K562 (cell line): Measurements from ENCODE around the gene NTN1. TPM values are rescaled to one million over a fixed set of nuclear protein-coding genes. Genes with fewer than 3 reads are reported as not detected.

ENCODE experiments used
- ATAC-seq: fragments of 200-7000 bp; cut with Tn5 transposase; 3 replicates; pipeline ENCODE4 v1.9.1; 2020; ENCODE audit warnings: moderate library complexity
- BruUV-seq: library from RNA; stranded (reverse); fragments of 400-500 nt; replicated peaks from 2 replicates; lab custom pipeline; 2021; lab: Mats Ljungman, UMichigan
- CTCF ChIA-PET: fragments of 300-600 bp; formaldehyde crosslinking; extraction: SDS; loops from one replicate; lab custom pipeline; 2021; ENCODE audit warnings: low intra/inter-chr PET ratio; lab: Yijun Ruan, JAX
- POLR2A ChIA-PET: fragments of 300-600, 350-650 bp; sonication (Branson Sonifier 250); formaldehyde crosslinking; extraction: SDS; loops from one replicate; lab custom pipeline; 2021; ENCODE audit warnings: antibody characterized with exemption, inconsistent platforms; lab: Yijun Ruan, JAX
- DNase-seq, 4 experiments: peaks; one replicate each; pipeline versions ENCODE4 v3.0.0 to v3.0.0-alpha.2; 2011 to 2018; ENCODE audit warnings: low spot score in 3 of 4, mixed read lengths in 3 of 4; ENCODE audit errors: extremely low read depth in 1 of 4
- FAIRE-seq: peaks from 2 replicates; lab custom pipeline; 2011; peaks lifted over from hg19 to GRCh38; lab: Jason Lieb, UNC
- H2AFZ ChIP-seq: 2 replicates; pipeline ENCODE4 v1.6.0; 2011; ENCODE audit warnings: low read depth, low read length, control low read depth, inconsistent platforms
- H3K27ac ChIP-seq: fragments of 200-600 bp; 3 replicates; pipeline ENCODE4 v1.8.0; 2011; ENCODE audit warnings: low read depth, mild to moderate bottlenecking, control low read depth, inconsistent platforms, low read length, moderate library complexity, mixed read lengths; ENCODE audit errors: extremely low read depth
- H3K27me3 ChIP-seq, 2 experiments: fragments of 300-600 bp in 1 of 2; 2 replicates in 1 of 2; 3 replicates in 1 of 2; pipeline versions ENCODE4 v1.6.0 to v1.8.0; 2011; ENCODE audit warnings: inconsistent platforms in 2 of 2, low read length in 2 of 2, mild to moderate bottlenecking in 1 of 2, mixed read lengths in 1 of 2, moderate library complexity in 1 of 2; ENCODE audit not compliant: control insufficient read depth in 2 of 2, insufficient read depth in 2 of 2
- H3K36me3 ChIP-seq: fragments of 300-600 bp; 3 replicates; pipeline ENCODE4 v1.8.0; 2011; ENCODE audit warnings: mild to moderate bottlenecking, low read length, inconsistent platforms; ENCODE audit not compliant: control insufficient read depth, insufficient read depth
- H3K4me1 ChIP-seq, 2 experiments: fragments of 200-600 bp in 1 of 2; replicated peaks in 1 of 2; 2 replicates in 1 of 2; 3 replicates in 1 of 2; pipeline versions ENCODE4 v1.5.1 to v1.8.0; 2011; ENCODE audit warnings: inconsistent platforms in 2 of 2, low read length in 2 of 2, mild to moderate bottlenecking in 1 of 2, mixed read lengths in 1 of 2, moderate library complexity in 1 of 2; ENCODE audit not compliant: control insufficient read depth in 2 of 2, insufficient read depth in 2 of 2
- H3K4me2 ChIP-seq: 2 replicates; pipeline ENCODE4 v1.6.1; 2011; ENCODE audit warnings: low read length, control low read depth, inconsistent platforms, mixed read lengths; ENCODE audit not compliant: insufficient read depth
- H3K4me3 ChIP-seq: fragments of 200-600 bp; sonication (generic), shearing (Covaris generic); 2 replicates; pipeline ENCODE4 v1.5.1; 2016; ENCODE audit warnings: control low read depth, inconsistent platforms
- H3K79me2 ChIP-seq: fragments of 200-600 bp; 3 replicates; pipeline ENCODE4 v1.8.0; 2011; ENCODE audit warnings: low read length, inconsistent platforms; ENCODE audit not compliant: control insufficient read depth, insufficient read depth
- H3K9ac ChIP-seq, 2 experiments: 2 replicates each; pipeline versions ENCODE4 v1.6.0 to v1.6.1; 2011; ENCODE audit warnings: low read depth in 2 of 2, low read length in 2 of 2, control low read depth in 1 of 2, inconsistent platforms in 1 of 2, mild to moderate bottlenecking in 1 of 2, mixed read lengths in 1 of 2; ENCODE audit not compliant: insufficient read depth in 1 of 2
- H3K9me1 ChIP-seq: one replicate; pipeline ENCODE4 v1.6.0; 2011; ENCODE audit warnings: inconsistent platforms, mild to moderate bottlenecking, low read length, moderate library complexity; ENCODE audit not compliant: control insufficient read depth, insufficient read depth
- H3K9me3 ChIP-seq: replicated peaks from 2 replicates; pipeline ENCODE4 v1.5.1; 2011; ENCODE audit warnings: low read depth, low read length, inconsistent platforms; ENCODE audit not compliant: control insufficient read depth, insufficient read depth
- H4K20me1 ChIP-seq: replicated peaks from 2 replicates; pipeline ENCODE4 v1.6.1; 2011; ENCODE audit warnings: low read length, inconsistent platforms, mixed read lengths; ENCODE audit not compliant: control insufficient read depth, insufficient read depth
- ETV1 ChIP-seq: fragments of 450-650 bp; conservative IDR thresholded peaks from 2 replicates; pipeline ENCODE4 v1.6.1; 2016; ENCODE audit warnings: missing genetic modification characterization, control low read depth, low read depth, missing compliant biosample characterization
- IFI16 ChIP-seq: fragments of 250-450 bp; sonication (Bioruptor Pico); IDR thresholded peaks from 2 replicates; pipeline ENCODE4 v2.1.2; 2022; ENCODE audit warnings: mild to moderate bottlenecking, inconsistent platforms
- NCOA4 ChIP-seq: fragments of 450-650 bp; IDR thresholded peaks from 2 replicates; pipeline ENCODE4 v1.6.1; 2018; ENCODE audit warnings: mild to moderate bottlenecking; ENCODE audit not compliant: partially characterized antibody
- NR2C2 ChIP-seq, 2 experiments: fragments of 200-800 bp in 1 of 2; sonication (Bioruptor generic) in 1 of 2; sonication (generic) in 1 of 2; formaldehyde crosslinking in 1 of 2; IDR thresholded peaks; 2 replicates each; pipeline versions ENCODE4 v1.6.1 to v1.8.0; 2016 to 2022; ENCODE audit warnings: mild to moderate bottlenecking in 1 of 2, missing compliant biosample characterization in 1 of 2, missing genetic modification characterization in 1 of 2, missing genetic modification reagents in 1 of 2
- PCBP1 ChIP-seq: fragments of 200-400 bp; formaldehyde crosslinking; IDR thresholded peaks from 2 replicates; pipeline ENCODE4 v1.6.1; 2018; ENCODE audit warnings: mild to moderate bottlenecking, low read depth, low read length; ENCODE audit not compliant: poor library complexity, severe bottlenecking
- RAD21 ChIP-seq, 2 experiments: fragments of 250-450 bp in 1 of 2; fragments of 450-650 bp in 1 of 2; sonication (Bioruptor Pico) in 1 of 2; formaldehyde crosslinking in 1 of 2; IDR thresholded peaks in 1 of 2; conservative IDR thresholded peaks in 1 of 2; 2 replicates each; pipeline versions ENCODE4 v1.4.0 to v1.8.0; 2020 to 2022; ENCODE audit warnings: mild to moderate bottlenecking in 2 of 2, moderate library complexity in 1 of 2
- RB1 ChIP-seq: fragments of 450-650 bp; IDR thresholded peaks from 2 replicates; pipeline ENCODE4 v1.6.1; 2017; ENCODE audit warnings: low read depth, mild to moderate bottlenecking
- SETDB1 ChIP-seq: IDR thresholded peaks from one replicate; pipeline ENCODE4 v1.6.1; 2012; ENCODE audit warnings: low read length, control low read depth, inconsistent platforms
- SREBF2 ChIP-seq: sonication (generic); formaldehyde crosslinking; IDR thresholded peaks from 2 replicates; pipeline ENCODE4 v1.4.0; 2020; ENCODE audit warnings: mild to moderate bottlenecking, missing genetic modification reagents
- ZNF77 ChIP-seq: fragments of 250-450 bp; sonication (Bioruptor Pico); IDR thresholded peaks from 2 replicates; pipeline ENCODE4 v1.5.0; 2020
- WGBS: fragments of 100-300 bp; shearing (Covaris generic); methylation state at CpG from one replicate; pipeline ENCODE4 v1.1.6; 2016; ENCODE audit warnings: low coverage, mixed read lengths; ENCODE audit not compliant: insufficient coverage; ENCODE audit errors: missing lambda C conversion rate; 5-methylcytosine and 5-hydroxymethylcytosine counted together
- in situ Hi-C: fragments of 300-500 bp; cut with MboI; formaldehyde crosslinking; loops from 4 replicates; pipeline ENCODE4 v1.15.0; 2018; ENCODE audit warnings: inconsistent platforms, mixed read lengths
- intact Hi-C: fragments of 100-400 bp; cut with micrococcal nuclease; formaldehyde crosslinking; loops from 2 replicates; pipeline ENCODE4 v1.14.2; 2022
- polyA plus RNA-seq, 8 experiments: library from polyadenylated mRNA; depleted of rRNA in 4 of 8; stranded (reverse) in 5 of 8; unstranded in 3 of 8; fragments of >200 nt; fragmentation: Nextera tagmentation in 2 of 8; fragmentation: Illumina TruSeq in 1 of 8; extraction: Ambion mirVana in 2 of 8; extraction: Trizol in 1 of 8; gene quantifications; 2 replicates each; pipeline versions ENCODE4 v1.2.1 to v1.2.3, GENCODE V29; 2011 to 2014; ENCODE audit warnings: inconsistent platforms in 1 of 8, missing spikeins in 1 of 8
- total RNA-seq, 7 experiments: library from RNA; depleted of rRNA in 6 of 7; stranded (reverse); fragments of >200 nt in 6 of 7; fragmentation: Illumina TruSeq in 2 of 7; extraction: Trizol in 2 of 7; gene quantifications; 2 replicates each; pipeline versions ENCODE4 v1.2.1 to v1.2.3, GENCODE V29; 2011 to 2021; ENCODE audit warnings: low replicate concordance in 1 of 7
- TF ChIP-seq, protein P1 (sequence below): sonication (generic); formaldehyde crosslinking; IDR thresholded peaks from 2 replicates; pipeline ENCODE4 v1.8.1; 2022; ENCODE audit warnings: missing genetic modification reagents
- TF ChIP-seq, protein P2 (sequence below), 2 experiments: fragments of 450-650 bp; formaldehyde crosslinking in 1 of 2; IDR thresholded peaks; 2 replicates each; pipeline versions ENCODE4 v1.4.0 to v1.6.1; 2014 to 2020; ENCODE audit warnings: mild to moderate bottlenecking in 2 of 2, borderline replicate concordance in 1 of 2, low read depth in 1 of 2

Gene NTN1
- total and polyA plus RNA-seq, 9 of the 15 experiments (the other 6 are each of a cell fraction or from before 2014, with no cell fraction given) = 0.02 TPM; not detected in 8

DNA sequence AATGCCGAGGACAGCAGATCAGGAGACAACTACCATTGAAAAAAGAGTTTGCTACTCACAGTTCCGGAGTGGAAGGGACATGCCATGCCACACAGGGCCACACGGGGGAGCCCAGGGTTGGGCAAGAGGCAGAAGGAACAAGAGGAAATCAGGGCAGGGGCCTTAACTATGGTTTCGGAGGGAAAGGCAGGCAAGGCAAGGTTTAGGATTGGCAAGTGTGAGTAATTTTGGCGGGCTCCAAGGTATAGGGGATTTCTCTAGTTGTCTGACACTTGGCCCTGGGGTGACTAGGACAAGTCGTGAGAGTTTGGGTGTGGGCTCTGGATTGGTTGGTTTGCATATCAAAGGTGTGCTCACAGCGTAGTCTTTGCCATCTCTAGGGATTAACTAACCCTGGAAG is 27.0 kb upstream of the NTN1 start:
- Histone ChIP-seq H3K4me1 (no peaks in the 10 kb centered on the region), H3K9me3 (no peaks in the 10 kb centered on the region), H3K9me1 (no peaks in the 10 kb centered on the region), H3K79me2 (no peaks in the 10 kb centered on the region), H3K9ac (no peak overlapping the region), H3K4me3 (no peak overlapping the region), H3K36me3 (no peaks in the 10 kb centered on the region), H3K27ac (no peak overlapping the region), H3K4me2 (no peak overlapping the region), H2AFZ (no peak overlapping the region), H4K20me1 (no peaks in the 10 kb centered on the region), H3K27me3 (no peaks in the 10 kb centered on the region)
- intact Hi-C loops = loop anchor here (5.0 to 10.0 kb wide), 3 partner anchors 100 to 560 kb away; no protein-coding TSS in a partner anchor
- in situ Hi-C loops = loop anchor here (25.0 kb wide), 2 partner anchors 543 to 932 kb away; no protein-coding TSS in a partner anchor
- no TSS peak for BruUV-seq
- 0% methylated on average over 6 of the region's 7 CpGs for WGBS
- FAIRE-seq = peak; percentile 72
- peak; percentile 75 for ATAC-seq
- CTCF ChIA-PET = no interaction called here
- POLR2A ChIA-PET = no interaction called here
- DNase-seq = peak; percentile 32 to 53 (median 43)
- TF ChIP-seq ZNF77 (CRISPR knock-in tag) = no peak
- no peak for TF ChIP-seq RB1
- no peak for TF ChIP-seq NCOA4
- no peak for TF ChIP-seq SETDB1
- no peak for TF ChIP-seq NR2C2 (CRISPR knock-in tag; IDR thresholded peaks at IDR 0.05)
- no peak for TF ChIP-seq NR2C2 (tag; IDR thresholded peaks at IDR 0.05)
- 0 out of 2 replicates have a peak, but pooled peaks have one; percentile 12 for TF ChIP-seq ETV1 (tag)
- TF ChIP-seq, protein P1, sequence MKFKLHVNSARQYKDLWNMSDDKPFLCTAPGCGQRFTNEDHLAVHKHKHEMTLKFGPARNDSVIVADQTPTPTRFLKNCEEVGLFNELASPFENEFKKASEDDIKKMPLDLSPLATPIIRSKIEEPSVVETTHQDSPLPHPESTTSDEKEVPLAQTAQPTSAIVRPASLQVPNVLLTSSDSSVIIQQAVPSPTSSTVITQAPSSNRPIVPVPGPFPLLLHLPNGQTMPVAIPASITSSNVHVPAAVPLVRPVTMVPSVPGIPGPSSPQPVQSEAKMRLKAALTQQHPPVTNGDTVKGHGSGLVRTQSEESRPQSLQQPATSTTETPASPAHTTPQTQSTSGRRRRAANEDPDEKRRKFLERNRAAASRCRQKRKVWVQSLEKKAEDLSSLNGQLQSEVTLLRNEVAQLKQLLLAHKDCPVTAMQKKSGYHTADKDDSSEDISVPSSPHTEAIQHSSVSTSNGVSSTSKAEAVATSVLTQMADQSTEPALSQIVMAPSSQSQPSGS (CRISPR knock-in tag) = no peak
- TF ChIP-seq RAD21 (CRISPR knock-in tag; conservative IDR thresholded peaks at IDR 0.05 in 1 of 2, IDR thresholded peaks at IDR 0.05 in 1 of 2) = peak in 1 of 2 experiments; percentile 51; a peak in 2 of 4 replicates
- TF ChIP-seq PCBP1 = no peak
- TF ChIP-seq SREBF2 (CRISPR knock-in tag) = no peak
- TF ChIP-seq, protein P2, sequence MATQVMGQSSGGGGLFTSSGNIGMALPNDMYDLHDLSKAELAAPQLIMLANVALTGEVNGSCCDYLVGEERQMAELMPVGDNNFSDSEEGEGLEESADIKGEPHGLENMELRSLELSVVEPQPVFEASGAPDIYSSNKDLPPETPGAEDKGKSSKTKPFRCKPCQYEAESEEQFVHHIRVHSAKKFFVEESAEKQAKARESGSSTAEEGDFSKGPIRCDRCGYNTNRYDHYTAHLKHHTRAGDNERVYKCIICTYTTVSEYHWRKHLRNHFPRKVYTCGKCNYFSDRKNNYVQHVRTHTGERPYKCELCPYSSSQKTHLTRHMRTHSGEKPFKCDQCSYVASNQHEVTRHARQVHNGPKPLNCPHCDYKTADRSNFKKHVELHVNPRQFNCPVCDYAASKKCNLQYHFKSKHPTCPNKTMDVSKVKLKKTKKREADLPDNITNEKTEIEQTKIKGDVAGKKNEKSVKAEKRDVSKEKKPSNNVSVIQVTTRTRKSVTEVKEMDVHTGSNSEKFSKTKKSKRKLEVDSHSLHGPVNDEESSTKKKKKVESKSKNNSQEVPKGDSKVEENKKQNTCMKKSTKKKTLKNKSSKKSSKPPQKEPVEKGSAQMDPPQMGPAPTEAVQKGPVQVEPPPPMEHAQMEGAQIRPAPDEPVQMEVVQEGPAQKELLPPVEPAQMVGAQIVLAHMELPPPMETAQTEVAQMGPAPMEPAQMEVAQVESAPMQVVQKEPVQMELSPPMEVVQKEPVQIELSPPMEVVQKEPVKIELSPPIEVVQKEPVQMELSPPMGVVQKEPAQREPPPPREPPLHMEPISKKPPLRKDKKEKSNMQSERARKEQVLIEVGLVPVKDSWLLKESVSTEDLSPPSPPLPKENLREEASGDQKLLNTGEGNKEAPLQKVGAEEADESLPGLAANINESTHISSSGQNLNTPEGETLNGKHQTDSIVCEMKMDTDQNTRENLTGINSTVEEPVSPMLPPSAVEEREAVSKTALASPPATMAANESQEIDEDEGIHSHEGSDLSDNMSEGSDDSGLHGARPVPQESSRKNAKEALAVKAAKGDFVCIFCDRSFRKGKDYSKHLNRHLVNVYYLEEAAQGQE (IDR thresholded peaks at IDR 0.05; ENCODE audit: borderline replicate concordance) = peak; percentile 23; the same call in 1 of the 2 replicates
- TF ChIP-seq, protein P2 (CRISPR knock-in tag; IDR thresholded peaks at IDR 0.05; ENCODE audit: low read depth) = no peak
- no peak for TF ChIP-seq IFI16 (CRISPR knock-in tag)
